GM12872 (cell line): ENCODE results near the gene PACS1.

Experiments
- TF ChIP-seq, protein P1 (sequence below): IDR thresholded peaks from 3 replicates; pipeline ENCODE4 v1.5.1; 2011; ENCODE audit warnings: low read depth, mild to moderate bottlenecking, low read length, moderate library complexity; ENCODE audit not compliant: insufficient read depth

Gene PACS1

DNA sequence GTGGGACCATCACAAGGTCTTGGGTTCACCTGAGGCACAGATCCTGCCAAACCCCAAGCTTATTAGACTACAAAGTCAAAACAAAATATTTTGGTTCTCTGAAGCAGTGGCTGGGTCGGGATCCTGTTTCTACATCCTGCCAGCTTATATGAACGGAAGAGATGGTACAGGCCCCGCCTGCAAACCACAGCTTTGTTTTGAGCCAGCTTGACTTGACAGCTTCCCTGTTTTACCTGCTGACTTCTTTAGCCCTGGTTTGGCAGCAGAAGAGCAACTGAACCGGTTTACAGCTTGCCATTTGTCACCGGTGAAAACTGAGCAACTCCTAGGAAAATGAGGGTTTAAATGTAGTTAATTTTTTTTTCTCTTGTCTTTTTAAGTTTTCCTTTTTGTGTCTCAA, 11.4 kb downstream of the PACS1 start:
- TF ChIP-seq, protein P1, sequence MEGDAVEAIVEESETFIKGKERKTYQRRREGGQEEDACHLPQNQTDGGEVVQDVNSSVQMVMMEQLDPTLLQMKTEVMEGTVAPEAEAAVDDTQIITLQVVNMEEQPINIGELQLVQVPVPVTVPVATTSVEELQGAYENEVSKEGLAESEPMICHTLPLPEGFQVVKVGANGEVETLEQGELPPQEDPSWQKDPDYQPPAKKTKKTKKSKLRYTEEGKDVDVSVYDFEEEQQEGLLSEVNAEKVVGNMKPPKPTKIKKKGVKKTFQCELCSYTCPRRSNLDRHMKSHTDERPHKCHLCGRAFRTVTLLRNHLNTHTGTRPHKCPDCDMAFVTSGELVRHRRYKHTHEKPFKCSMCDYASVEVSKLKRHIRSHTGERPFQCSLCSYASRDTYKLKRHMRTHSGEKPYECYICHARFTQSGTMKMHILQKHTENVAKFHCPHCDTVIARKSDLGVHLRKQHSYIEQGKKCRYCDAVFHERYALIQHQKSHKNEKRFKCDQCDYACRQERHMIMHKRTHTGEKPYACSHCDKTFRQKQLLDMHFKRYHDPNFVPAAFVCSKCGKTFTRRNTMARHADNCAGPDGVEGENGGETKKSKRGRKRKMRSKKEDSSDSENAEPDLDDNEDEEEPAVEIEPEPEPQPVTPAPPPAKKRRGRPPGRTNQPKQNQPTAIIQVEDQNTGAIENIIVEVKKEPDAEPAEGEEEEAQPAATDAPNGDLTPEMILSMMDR = no peak

DNA sequence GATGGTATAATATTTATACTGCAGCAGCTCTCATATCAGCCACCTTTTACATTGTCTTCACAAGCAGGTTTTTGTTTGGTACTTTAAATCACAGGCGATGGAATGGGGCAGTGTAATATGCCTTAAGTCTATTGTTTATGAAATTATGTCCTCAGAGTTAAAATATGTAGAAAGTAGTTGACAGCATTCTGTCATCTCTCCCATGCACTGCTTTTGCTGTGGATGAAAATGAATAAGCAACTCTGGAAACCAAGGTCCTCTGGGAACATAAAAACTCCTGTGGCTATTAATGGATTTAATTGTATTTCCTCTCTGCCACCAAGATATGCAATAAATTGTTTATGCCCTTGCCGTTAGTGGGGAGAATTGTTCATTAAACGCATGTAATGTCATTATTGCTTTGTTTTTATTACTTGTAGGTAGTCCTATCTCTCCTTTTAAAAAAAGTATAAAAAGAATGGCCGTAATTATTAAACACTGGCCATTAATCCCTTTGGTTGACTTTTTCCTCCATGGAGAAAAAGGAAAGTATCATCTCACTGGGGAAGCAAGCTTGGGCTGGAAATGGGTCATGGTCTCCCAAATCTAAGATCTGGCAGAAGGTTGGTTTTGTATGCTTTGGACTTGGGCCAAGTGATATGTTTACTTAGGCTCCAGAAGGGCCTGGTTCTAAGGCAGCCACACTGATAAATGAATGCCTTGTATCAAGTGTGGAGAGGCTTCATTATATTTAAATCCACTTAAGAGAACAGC, 13.1 kb downstream of the PACS1 start:
- TF ChIP-seq, protein P1 = no peak

DNA sequence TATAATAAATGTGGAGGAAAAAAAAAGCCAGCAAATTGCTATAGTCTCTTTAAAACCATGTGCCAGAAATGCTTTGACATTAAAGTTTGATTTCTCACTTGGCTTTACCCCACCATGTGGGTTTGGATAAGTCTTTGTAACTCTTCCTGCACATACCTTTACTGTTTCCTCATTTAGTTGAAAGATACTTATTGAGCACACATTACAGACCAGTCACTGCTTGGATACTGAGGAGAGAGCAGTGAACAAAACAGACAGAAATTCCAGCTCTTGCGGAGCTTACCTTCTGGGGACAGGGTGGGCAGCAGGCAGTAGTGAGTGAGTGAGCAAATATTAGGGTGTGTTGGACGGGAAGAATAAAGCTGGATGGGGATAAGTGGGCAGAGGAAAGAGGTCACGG, 13.7 kb downstream of the PACS1 start:
- TF ChIP-seq, protein P1 = no peak

DNA sequence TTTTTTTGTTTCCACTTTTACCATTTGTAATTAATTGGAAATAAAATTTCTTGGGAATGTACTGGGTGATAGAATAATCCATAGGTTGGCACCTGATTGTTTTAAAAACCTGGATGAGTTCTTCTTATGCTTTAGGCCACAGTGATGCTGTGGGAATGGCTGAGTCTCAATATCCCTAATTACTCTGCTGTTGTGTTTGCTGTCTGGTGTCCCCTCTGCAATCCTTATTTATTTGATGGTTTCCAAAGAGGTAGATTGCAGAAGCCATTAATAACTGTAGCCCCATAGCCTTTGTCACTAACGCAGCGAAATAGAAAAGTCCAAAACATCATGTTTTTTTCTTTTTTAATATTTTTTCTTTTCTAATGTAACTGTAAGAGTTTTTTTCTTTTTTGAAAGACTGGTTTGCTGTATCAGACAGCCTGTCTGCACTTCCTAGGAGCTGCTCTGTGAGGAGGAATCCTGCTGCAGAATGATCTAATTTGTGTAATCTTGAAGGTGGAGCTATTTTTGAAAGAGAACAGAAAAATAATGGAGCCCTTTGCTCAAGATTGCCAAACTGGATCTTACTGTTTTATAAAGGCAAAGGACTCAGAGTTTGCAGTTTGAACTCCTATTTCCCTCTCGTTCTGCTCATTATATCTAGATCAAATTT, 14.9 kb downstream of the PACS1 start:
- TF ChIP-seq, protein P1 = no peak

DNA sequence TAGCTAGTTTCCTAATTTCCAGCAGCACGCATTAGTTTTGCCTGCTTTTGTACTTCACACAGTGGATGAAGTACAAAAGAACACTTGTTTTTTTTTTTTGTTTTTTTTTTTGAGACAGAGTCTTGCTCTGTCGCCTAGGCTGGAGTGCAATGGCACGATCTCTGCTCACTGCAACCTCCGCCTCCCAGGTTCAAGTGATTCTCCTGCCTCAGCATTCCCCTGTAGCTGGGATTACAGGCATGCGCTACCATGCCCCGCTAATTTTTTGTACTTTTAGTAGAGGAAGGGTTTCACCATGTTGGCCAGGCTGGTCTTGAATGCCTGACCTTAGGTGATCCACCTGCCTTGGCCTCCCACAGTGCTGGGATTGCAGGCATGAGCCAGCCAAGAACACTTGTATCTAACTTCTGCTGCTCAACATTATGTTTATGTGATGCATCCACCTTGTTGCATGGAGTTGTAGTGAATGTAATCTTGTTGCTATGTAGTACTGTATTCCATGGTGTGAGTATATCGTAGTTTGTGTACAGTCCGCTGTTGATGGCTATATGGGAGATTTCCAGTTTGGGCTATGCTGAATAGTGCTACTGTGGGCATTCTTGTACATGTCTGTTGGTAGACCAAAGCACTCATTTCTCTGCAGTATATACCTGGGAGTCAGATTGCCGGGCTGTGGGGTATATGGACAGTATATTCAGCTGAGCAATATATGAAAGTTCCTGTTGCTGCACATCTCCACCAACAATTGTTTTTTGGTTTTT, 17.3 kb downstream of the PACS1 start:
- TF ChIP-seq, protein P1 = no peak

DNA sequence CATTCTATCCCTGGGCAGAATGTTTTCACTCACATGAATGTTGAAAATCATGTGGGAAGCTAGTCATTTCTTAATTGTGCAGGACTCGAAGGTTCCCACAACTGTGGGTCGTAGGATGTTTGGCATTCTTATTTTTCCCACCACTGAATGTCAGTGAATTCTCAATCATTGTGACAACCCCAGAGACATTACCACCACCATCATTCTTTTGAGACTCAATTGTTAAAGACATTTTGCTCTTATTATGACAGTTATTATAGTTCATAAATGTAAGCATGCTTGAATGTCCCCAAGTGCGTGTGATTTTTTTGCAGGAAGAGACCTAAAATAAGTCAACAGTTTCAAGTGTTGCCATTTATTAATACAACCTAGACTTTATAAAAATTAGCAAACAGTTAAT, 19.0 kb downstream of the PACS1 start:
- TF ChIP-seq, protein P1 = no peak

- TF ChIP-seq, protein P1 = no peak
Observed at GRCh38 chr11:66090288-66090687, 20.2 kb downstream of the PACS1 start.
